HEK293T (cell line): ENCODE results near the gene ADCY2.

ENCODE experiments used
- CTCF ChIA-PET: fragments of 350-600 bp; formaldehyde crosslinking; extraction: SDS; loops from one replicate; lab custom pipeline; 2021; ENCODE audit warnings: antibody characterized with exemption, inconsistent platforms; lab: Yijun Ruan, JAX
- POLR2A ChIA-PET: fragments of 350-600 bp; formaldehyde crosslinking; extraction: SDS; loops from one replicate; lab custom pipeline; 2020; ENCODE audit warnings: antibody characterized with exemption, inconsistent platforms; lab: Yijun Ruan, JAX
- DNase-seq: peaks from one replicate; pipeline ENCODE4 v3.0.0; 2012; ENCODE audit warnings: mixed read lengths; ENCODE audit errors: extremely low spot score
- ARNT ChIP-seq: fragments of 450-650 bp; IDR thresholded peaks from 2 replicates; pipeline ENCODE4 v1.6.1; 2017; ENCODE audit warnings: mild to moderate bottlenecking
- BHLHE40 ChIP-seq: fragments of 450-650 bp; IDR thresholded peaks from 2 replicates; pipeline ENCODE4 v1.6.1; 2016; ENCODE audit warnings: mild to moderate bottlenecking, moderate library complexity, borderline replicate concordance
- CTBP1 ChIP-seq: fragments of 450-650 bp; IDR thresholded peaks from 2 replicates; pipeline ENCODE4 v1.6.1; 2016; ENCODE audit warnings: borderline replicate concordance
- ELF4 ChIP-seq: fragments of 450-650 bp; IDR thresholded peaks from 2 replicates; pipeline ENCODE4 v1.6.1; 2017; ENCODE audit warnings: antibody characterized with exemption
- FOXA1 ChIP-seq: fragments of 450-650 bp; IDR thresholded peaks from 2 replicates; pipeline ENCODE4 v1.6.1; 2016; ENCODE audit warnings: mild to moderate bottlenecking
- FOXK2 ChIP-seq: fragments of 450-650 bp; IDR thresholded peaks from 2 replicates; pipeline ENCODE4 v1.6.1; 2016; ENCODE audit warnings: mild to moderate bottlenecking
- FOXM1 ChIP-seq: fragments of 450-650 bp; IDR thresholded peaks from 2 replicates; pipeline ENCODE4 v1.6.1; 2017; ENCODE audit warnings: mild to moderate bottlenecking, borderline replicate concordance
- HDGF ChIP-seq: fragments of 450-650 bp; IDR thresholded peaks from 2 replicates; pipeline ENCODE4 v1.6.1; 2017; ENCODE audit warnings: antibody characterized with exemption, borderline replicate concordance
- L3MBTL2 ChIP-seq: fragments of 450-650 bp; conservative IDR thresholded peaks from 2 replicates; pipeline ENCODE4 v1.6.1; 2016; ENCODE audit warnings: mild to moderate bottlenecking
- LEF1 ChIP-seq: fragments of 450-650 bp; IDR thresholded peaks from 2 replicates; pipeline ENCODE4 v1.6.1; 2017; ENCODE audit warnings: mild to moderate bottlenecking, borderline replicate concordance
- NFRKB ChIP-seq: fragments of 450-650 bp; IDR thresholded peaks from 2 replicates; pipeline ENCODE4 v1.6.1; 2016; ENCODE audit warnings: mild to moderate bottlenecking, moderate library complexity
- PKNOX1 ChIP-seq: fragments of 450-650 bp; IDR thresholded peaks from 2 replicates; pipeline ENCODE4 v1.6.1; 2016
- SP1 ChIP-seq: fragments of 450-650 bp; IDR thresholded peaks from 2 replicates; pipeline ENCODE4 v1.6.1; 2017
- SUZ12 ChIP-seq: fragments of 450-650 bp; IDR thresholded peaks from 2 replicates; pipeline ENCODE4 v1.6.1; 2016; ENCODE audit warnings: mild to moderate bottlenecking
- TARDBP ChIP-seq: fragments of 450-650 bp; IDR thresholded peaks from 2 replicates; pipeline ENCODE4 v1.6.1; 2016
- ZNF384 ChIP-seq: fragments of 450-650 bp; IDR thresholded peaks from 2 replicates; pipeline ENCODE4 v1.6.1; 2016

The ADCY2 gene

DNA sequence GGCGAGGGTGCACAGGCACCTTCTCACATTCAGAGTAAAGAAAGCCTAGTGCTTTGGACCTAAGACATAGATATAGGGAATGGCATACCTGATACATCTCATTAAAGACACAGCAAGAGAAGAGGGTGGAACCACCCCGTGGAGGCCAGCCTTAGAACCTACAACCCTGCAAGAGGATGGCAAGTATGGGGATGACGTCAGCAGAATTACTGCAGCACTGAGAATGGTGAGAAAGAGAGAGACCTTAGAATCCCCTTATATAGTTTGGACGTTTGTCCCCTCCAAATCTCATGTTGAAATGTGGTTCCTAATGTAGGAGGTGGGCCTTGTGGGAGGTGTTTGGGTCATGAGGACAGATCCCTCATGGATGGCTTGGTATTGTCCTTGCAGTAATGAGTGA lies 28.2 kb upstream of the ADCY2 start:
- POLR2A ChIA-PET: no interaction called here
- CTCF ChIA-PET: no interaction called here
- no peak for DNase-seq
- TF ChIP-seq L3MBTL2 (no peak), ELF4 (no peak), HDGF (no peak), TARDBP (no peak), SUZ12 (no peak), NFRKB (no peak), BHLHE40 (no peak), FOXA1 (no peak), FOXM1 (no peak), FOXK2 (no peak), CTBP1 (no peak), PKNOX1 (no peak), SP1 (no peak), ARNT (no peak), LEF1 (no peak)

- DNase-seq: no peak
- no peak for TF ChIP-seq FOXK2
- no peak for TF ChIP-seq L3MBTL2
- TF ChIP-seq CTBP1: no peak
- TF ChIP-seq SP1: no peak
- TF ChIP-seq TARDBP: no peak
- no peak for TF ChIP-seq NFRKB
- no peak for TF ChIP-seq ZNF384
- TF ChIP-seq ARNT: no peak
- TF ChIP-seq FOXA1: no peak
- no peak for TF ChIP-seq ELF4
- no peak for TF ChIP-seq SUZ12
- no peak for TF ChIP-seq HDGF
- no peak for TF ChIP-seq FOXM1
- TF ChIP-seq LEF1: no peak
- TF ChIP-seq PKNOX1: no peak
- no peak for TF ChIP-seq BHLHE40
- CTCF ChIA-PET: no interaction called here
- POLR2A ChIA-PET: no interaction called here
Measured at GRCh38 chr5:7372399-7372798, 23.5 kb upstream of the ADCY2 start.

GRCh38 chr5:7374186-7374585 lies 21.8 kb upstream of the ADCY2 start:
- ChIA-PET POLR2A (no interaction called here), CTCF (no interaction called here)
- TF ChIP-seq ZNF384: no peak
- TF ChIP-seq FOXM1: no peak
- TF ChIP-seq ARNT: no peak
- no peak for TF ChIP-seq TARDBP
- no peak for TF ChIP-seq SUZ12
- TF ChIP-seq L3MBTL2: no peak
- TF ChIP-seq BHLHE40: no peak
- TF ChIP-seq PKNOX1: no peak
- no peak for TF ChIP-seq NFRKB
- TF ChIP-seq ELF4: no peak
- TF ChIP-seq LEF1: no peak
- no peak for TF ChIP-seq FOXA1
- no peak for TF ChIP-seq FOXK2
- no peak for TF ChIP-seq SP1
- no peak for TF ChIP-seq HDGF
- no peak for DNase-seq

GRCh38 chr5:7375457-7375856 lies 20.5 kb upstream of the ADCY2 start:
- no peak for TF ChIP-seq CTBP1
- no peak for TF ChIP-seq ELF4
- no peak for TF ChIP-seq SP1
- no peak for TF ChIP-seq SUZ12
- no peak for TF ChIP-seq FOXA1
- TF ChIP-seq NFRKB: no peak
- TF ChIP-seq BHLHE40: no peak
- no peak for TF ChIP-seq LEF1
- TF ChIP-seq PKNOX1: no peak
- no peak for TF ChIP-seq TARDBP
- no peak for TF ChIP-seq FOXK2
- no peak for TF ChIP-seq ZNF384
- no peak for TF ChIP-seq HDGF
- no peak for TF ChIP-seq L3MBTL2
- TF ChIP-seq FOXM1: no peak
- ChIA-PET CTCF (no interaction called here), POLR2A (no interaction called here)
- no peak for DNase-seq

GRCh38 chr5:7376871-7377270 lies 19.1 kb upstream of the ADCY2 start:
- ChIA-PET CTCF (no interaction called here), POLR2A (no interaction called here)
- TF ChIP-seq SP1 (no peak), TARDBP (no peak), BHLHE40 (no peak), HDGF (no peak), CTBP1 (no peak), ARNT (no peak), SUZ12 (no peak), FOXA1 (no peak), PKNOX1 (no peak), FOXK2 (no peak), ELF4 (no peak)
- DNase-seq: no peak
